NB4 (cell line): ENCODE measurements around the gene C1QTNF8.

Experiments
- CTCF ChIP-seq: IDR thresholded peaks from one replicate; pipeline ENCODE4 v1.5.1; 2012; ENCODE audit warnings: low read depth, low read length
- POLR2A ChIP-seq: IDR thresholded peaks from 2 replicates; pipeline ENCODE4 v1.6.1; 2011; ENCODE audit warnings: mild to moderate bottlenecking; ENCODE audit not compliant: insufficient read length; ENCODE audit errors: extremely low read depth

- no peak for TF ChIP-seq CTCF
- TF ChIP-seq POLR2A, result no peak
These were observed 48.7 kb upstream of the C1QTNF8 start for GRCh38 chr16:1144476-1145382.
